Neural progenitor cell (in vitro differentiated cells): ENCODE measurements around the gene PET100. TPM values are rescaled to one million over a fixed set of nuclear protein-coding genes. Genes with fewer than 3 reads are reported as not detected.
A peak's percentile ranks its signal among the peaks of the same experiment; 100 is the strongest.

ENCODE experiments used
- DNase-seq: peaks from one replicate; pipeline ENCODE4 v3.0.0-alpha.2; 2016; ENCODE audit warnings: low spot score
- H2AFZ ChIP-seq: fragments of 200-600 bp; sonication (generic); replicated peaks from 2 replicates; pipeline ENCODE4 v1.6.1; 2016; ENCODE audit warnings: antibody characterized with exemption
- H3F3A ChIP-seq: fragments of 200-600 bp; sonication (generic); 2 replicates; pipeline ENCODE4 v1.6.1; 2016; ENCODE audit warnings: antibody characterized with exemption, low read depth
- H3K27ac ChIP-seq: fragments of 200-600 bp; sonication (generic); 2 replicates; pipeline ENCODE4 v1.5.1; 2016; ENCODE audit warnings: mild to moderate bottlenecking
- H3K27me3 ChIP-seq: fragments of 200-600 bp; sonication (generic); 2 replicates; pipeline ENCODE4 v1.6.1; 2016; ENCODE audit warnings: mild to moderate bottlenecking, moderate library complexity
- H3K36me3 ChIP-seq: fragments of 200-600 bp; sonication (generic); 2 replicates; pipeline ENCODE4 v1.5.1; 2016
- H3K4me1 ChIP-seq: fragments of 200-600 bp; sonication (generic); 2 replicates; pipeline ENCODE4 v1.6.1; 2016; ENCODE audit warnings: mixed run types
- H3K4me2 ChIP-seq: fragments of 200-600 bp; sonication (generic); 2 replicates; pipeline ENCODE4 v1.6.1; 2016
- H3K4me3 ChIP-seq: fragments of 200-600 bp; sonication (generic); 2 replicates; pipeline ENCODE4 v1.5.1; 2016
- H3K79me2 ChIP-seq: fragments of 200-600 bp; sonication (generic); 2 replicates; pipeline ENCODE4 v1.6.1; 2016; ENCODE audit warnings: low read depth
- H3K9ac ChIP-seq: fragments of 200-600 bp; sonication (generic); 2 replicates; pipeline ENCODE4 v1.6.1; 2016
- H3K9me3 ChIP-seq: fragments of 200-600 bp; sonication (generic); 2 replicates; pipeline ENCODE4 v1.5.1; 2016; ENCODE audit warnings: low read depth
- H4K20me1 ChIP-seq: fragments of 200-600 bp; sonication (generic); 2 replicates; pipeline ENCODE4 v1.6.1; 2016; ENCODE audit warnings: low read depth
- H3K27ac Mint-ChIP-seq: 3 replicates; pipeline ENCODE4 v1.8.0; 2021; ENCODE audit warnings: mixed read lengths
- H3K27me3 Mint-ChIP-seq: 2 replicates; pipeline ENCODE4 v1.8.0; 2022; ENCODE audit warnings: low read depth, mild to moderate bottlenecking, inconsistent platforms, moderate library complexity, mixed read lengths; ENCODE audit not compliant: insufficient read depth
- H3K36me3 Mint-ChIP-seq: 3 replicates; pipeline ENCODE4 v1.8.0; 2021; ENCODE audit warnings: mixed read lengths
- H3K4me1 Mint-ChIP-seq: 3 replicates; pipeline ENCODE4 v1.8.0; 2021; ENCODE audit warnings: mixed read lengths
- H3K4me3 Mint-ChIP-seq: 3 replicates; pipeline ENCODE4 v1.8.0; 2021; ENCODE audit warnings: mild to moderate bottlenecking, moderate library complexity, mixed read lengths
- H3K9me3 Mint-ChIP-seq: 3 replicates; pipeline ENCODE4 v1.8.0; 2020; ENCODE audit warnings: mixed read lengths
- CTCF ChIP-seq: fragments of 200-600 bp; sonication (generic); IDR thresholded peaks from 2 replicates; pipeline ENCODE4 v1.5.1; 2017; ENCODE audit warnings: antibody characterized with exemption, mild to moderate bottlenecking
- EZH2 ChIP-seq: fragments of 200-600 bp; sonication (generic); IDR thresholded peaks from 2 replicates; pipeline ENCODE4 v1.6.1; 2017; ENCODE audit warnings: antibody characterized with exemption, mild to moderate bottlenecking, moderate library complexity
- EZH2phosphoT487 ChIP-seq: fragments of 200-600 bp; sonication (generic); IDR thresholded peaks from 2 replicates; pipeline ENCODE4 v1.6.1; 2017; ENCODE audit warnings: antibody characterized with exemption
- total RNA-seq: library from RNA; depleted of rRNA; stranded (reverse); fragments of >200 nt; gene quantifications from 2 replicates; pipeline ENCODE4 v1.2.3, GENCODE V29; 2015; ENCODE audit warnings: low replicate concordance

PET100 gene
- total RNA-seq, 1 donor from 2014 or later: 30.3 TPM

DNA sequence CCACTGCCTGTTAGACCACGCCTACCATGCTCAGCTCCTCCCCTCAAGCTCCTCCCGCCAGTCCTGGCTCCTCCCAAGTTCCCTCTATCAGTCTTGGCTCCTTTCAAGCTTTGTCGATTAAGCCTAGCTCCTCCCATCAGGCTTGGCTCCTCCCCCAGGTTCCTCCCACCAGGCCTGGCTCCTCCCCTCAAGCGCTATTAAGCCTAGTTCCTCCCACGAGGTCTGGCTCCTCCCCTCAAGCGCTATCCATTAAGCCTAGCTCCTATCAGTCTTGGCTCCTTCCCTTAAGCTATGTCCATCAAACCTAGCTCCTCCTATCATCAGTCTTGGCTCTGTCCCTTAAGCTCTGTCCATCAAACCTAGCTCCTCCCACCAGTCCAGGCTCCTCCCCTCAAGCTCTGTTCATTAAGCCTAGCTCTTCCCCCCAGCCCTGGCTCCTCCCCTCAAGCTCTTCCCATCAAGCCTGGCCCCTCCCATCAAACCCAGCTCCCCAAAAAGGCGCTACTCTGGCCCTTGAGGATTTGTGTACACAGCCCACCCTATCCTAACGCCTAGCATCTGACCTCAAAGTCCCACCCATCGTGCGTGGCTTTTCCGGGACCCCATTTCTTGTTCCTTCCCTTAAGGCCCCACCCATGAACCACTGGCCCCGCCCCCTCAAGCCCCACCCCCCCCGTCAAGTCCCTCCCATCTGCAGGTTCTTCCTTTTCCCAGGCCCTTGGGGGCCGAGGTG is 23.9 kb upstream of the PET100 start:
- H3F3A ChIP-seq: no peaks in the 10 kb centered on the region
- Mint-ChIP-seq H3K27me3 (no peaks in the 10 kb centered on the region), H3K27ac (no peak overlapping the region), H3K36me3 (no peaks in the 10 kb centered on the region), H3K4me1 (no peaks in the 10 kb centered on the region), H3K4me3 (no peak overlapping the region), H3K9me3 (no peaks in the 10 kb centered on the region)
- TF ChIP-seq EZH2phosphoT487 (no peak), CTCF (no peak), EZH2 (no peak)
- no peak overlapping the region for H2AFZ ChIP-seq
- H3K27me3 ChIP-seq: no peaks in the 10 kb centered on the region
- no peaks in the 10 kb centered on the region for H3K36me3 ChIP-seq
- H3K4me2 ChIP-seq: no peak overlapping the region
- peaks cover 8% of the 10 kb centered on the region for H3K79me2 ChIP-seq
- no peaks in the 10 kb centered on the region for H3K9me3 ChIP-seq
- no peaks in the 10 kb centered on the region for H3K4me1 ChIP-seq
- peak; percentile 47 for DNase-seq
- H3K4me3 ChIP-seq: no peak overlapping the region
- no peak overlapping the region for H3K9ac ChIP-seq
- H4K20me1 ChIP-seq: peaks cover 29% of the 10 kb centered on the region
- H3K27ac ChIP-seq: no peak overlapping the region

DNA sequence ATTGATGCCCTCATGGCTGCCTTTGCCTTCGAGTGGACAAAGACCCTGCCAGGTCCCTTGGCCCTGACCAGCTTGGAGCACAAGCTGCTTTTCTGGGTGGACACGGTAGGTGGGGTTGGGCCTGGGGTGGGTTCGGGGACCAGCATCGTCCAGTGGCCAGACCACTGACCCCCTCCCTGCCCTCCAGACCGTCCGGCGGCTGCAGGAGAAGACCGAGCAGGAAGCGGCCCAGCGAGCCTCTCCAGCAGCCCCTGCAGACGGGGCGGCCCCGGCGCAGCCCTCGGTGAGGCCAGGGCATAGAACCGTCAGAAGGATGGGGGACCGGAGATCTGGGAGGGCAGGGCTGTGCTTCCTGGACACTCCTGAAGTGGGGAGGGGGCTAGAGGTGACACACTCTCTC is 23.3 kb upstream of the PET100 start:
- Histone ChIP-seq H3K27ac (no peak overlapping the region), H3K79me2 (peaks cover 2% of the 10 kb centered on the region), H3K36me3 (no peaks in the 10 kb centered on the region), H3K27me3 (no peaks in the 10 kb centered on the region), H3K9me3 (no peaks in the 10 kb centered on the region), H4K20me1 (peaks cover 29% of the 10 kb centered on the region), H3K4me2 (no peak overlapping the region), H2AFZ (no peak overlapping the region), H3K9ac (no peak overlapping the region), H3K4me1 (no peaks in the 10 kb centered on the region), H3F3A (no peaks in the 10 kb centered on the region), H3K4me3 (no peak overlapping the region)
- Mint-ChIP-seq H3K4me3 (no peak overlapping the region), H3K9me3 (no peaks in the 10 kb centered on the region), H3K4me1 (no peaks in the 10 kb centered on the region), H3K27ac (no peak overlapping the region), H3K36me3 (no peaks in the 10 kb centered on the region), H3K27me3 (peaks cover 2% of the 10 kb centered on the region)
- DNase-seq: no peak
- TF ChIP-seq EZH2phosphoT487 (no peak), CTCF (no peak), EZH2 (no peak)

DNA sequence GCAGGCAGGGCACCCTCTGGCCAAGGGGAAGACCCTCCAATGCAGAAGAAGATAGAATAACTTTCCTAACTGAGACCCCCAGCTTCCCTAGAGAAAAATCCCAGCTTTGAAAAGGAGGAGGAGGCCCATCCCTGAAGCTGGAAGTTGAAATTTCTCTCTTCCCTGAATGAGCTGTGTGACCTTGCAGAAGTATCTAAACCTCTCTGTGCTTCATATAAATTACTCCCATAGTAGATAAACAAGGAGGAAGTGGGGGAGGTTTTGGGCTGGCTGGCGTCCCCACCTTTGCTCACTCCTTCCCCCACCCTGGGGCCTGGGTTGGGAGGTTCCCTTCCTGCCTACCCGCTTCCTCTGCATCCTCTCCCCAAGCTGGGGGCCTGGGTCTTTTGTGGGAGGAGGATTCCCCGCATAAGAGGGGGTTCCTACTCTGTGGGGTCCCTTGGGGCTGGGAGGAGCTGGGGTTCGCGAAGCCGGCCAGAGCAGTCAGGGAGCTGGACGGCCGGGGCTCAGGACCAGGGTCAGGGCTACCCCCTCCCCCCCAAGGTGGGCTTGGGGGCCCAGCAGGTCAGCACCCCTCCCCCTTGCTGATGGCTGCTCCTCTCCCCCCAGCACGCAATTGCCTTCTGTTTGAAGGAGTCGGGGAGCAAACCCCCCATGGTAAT is 22.2 kb upstream of the PET100 start:
- Histone ChIP-seq H3K4me3 (no peak overlapping the region), H3K36me3 (no peaks in the 10 kb centered on the region), H4K20me1 (peaks cover 22% of the 10 kb centered on the region), H3K4me2 (no peak overlapping the region), H3F3A (no peaks in the 10 kb centered on the region), H3K27ac (no peak overlapping the region), H3K79me2 (no peaks in the 10 kb centered on the region), H3K9ac (no peak overlapping the region), H3K4me1 (no peaks in the 10 kb centered on the region), H3K27me3 (no peaks in the 10 kb centered on the region), H3K9me3 (no peaks in the 10 kb centered on the region), H2AFZ (no peak overlapping the region)
- DNase-seq: no peak
- H3K27me3 Mint-ChIP-seq: peaks cover 2% of the 10 kb centered on the region
- H3K4me3 Mint-ChIP-seq: no peak overlapping the region
- H3K9me3 Mint-ChIP-seq: no peaks in the 10 kb centered on the region
- no peaks in the 10 kb centered on the region for H3K4me1 Mint-ChIP-seq
- TF ChIP-seq CTCF (no peak), EZH2phosphoT487 (no peak), EZH2 (no peak)
- H3K27ac Mint-ChIP-seq: no peak overlapping the region
- no peaks in the 10 kb centered on the region for H3K36me3 Mint-ChIP-seq
